Muscle of leg (tissue), 11 donors: ENCODE data around the gene COL4A2. TPM values are rescaled to one million over a fixed set of nuclear protein-coding genes. Genes with fewer than 3 reads are reported as not detected.

Source experiments
- DNase-seq: peaks from one replicate; pipeline ENCODE4 v3.0.0; 2013
- H3K27ac ChIP-seq: one replicate; pipeline ENCODE4 v1.5.1; 2013; ENCODE audit warnings: mild to moderate bottlenecking, low read length, control low read depth
- H3K27me3 ChIP-seq: one replicate; pipeline ENCODE4 v1.6.1; 2013; ENCODE audit warnings: low read length; ENCODE audit not compliant: control insufficient read depth, insufficient read depth
- H3K36me3 ChIP-seq: one replicate; pipeline ENCODE4 v1.6.1; 2013; ENCODE audit warnings: low read length; ENCODE audit not compliant: control insufficient read depth, insufficient read depth
- H3K4me1 ChIP-seq: one replicate; pipeline ENCODE4 v1.6.1; 2013; ENCODE audit warnings: low read length; ENCODE audit not compliant: control insufficient read depth, insufficient read depth
- H3K4me3 ChIP-seq: one replicate; pipeline ENCODE4 v1.5.1; 2013; ENCODE audit warnings: low read length, control low read depth
- H3K9me3 ChIP-seq: replicated peaks from 2 replicates; pipeline ENCODE4 v1.6.1; 2013; ENCODE audit warnings: low read depth, low read length; ENCODE audit not compliant: control insufficient read depth
- WGBS: methylation state at CpG from one replicate; pipeline ENCODE4 v1.1.5; 2013; ENCODE audit warnings: missing lambda C conversion rate; ENCODE audit not compliant: insufficient coverage; 5-methylcytosine and 5-hydroxymethylcytosine counted together
- polyA plus RNA-seq, 8 donors: library from polyadenylated mRNA; unstranded; fragments of 120-200 nt; gene quantifications; one replicate each; pipeline versions ENCODE4 v1.2.1 to v1.2.3, GENCODE V29; 2013; ENCODE audit warnings: inconsistent platforms in 1 of 8, low replicate concordance in 1 of 8; ENCODE audit not compliant: insufficient read length in 8 of 8, insufficient read depth in 1 of 8
- total RNA-seq: library from RNA; stranded (reverse); fragments of 120-200 nt; gene quantifications from one replicate; pipeline ENCODE4 v1.2.4, GENCODE V29; 2013

Gene COL4A2
- total and polyA plus RNA-seq, 9 donors: 429 to 712 (median 555) TPM

DNA sequence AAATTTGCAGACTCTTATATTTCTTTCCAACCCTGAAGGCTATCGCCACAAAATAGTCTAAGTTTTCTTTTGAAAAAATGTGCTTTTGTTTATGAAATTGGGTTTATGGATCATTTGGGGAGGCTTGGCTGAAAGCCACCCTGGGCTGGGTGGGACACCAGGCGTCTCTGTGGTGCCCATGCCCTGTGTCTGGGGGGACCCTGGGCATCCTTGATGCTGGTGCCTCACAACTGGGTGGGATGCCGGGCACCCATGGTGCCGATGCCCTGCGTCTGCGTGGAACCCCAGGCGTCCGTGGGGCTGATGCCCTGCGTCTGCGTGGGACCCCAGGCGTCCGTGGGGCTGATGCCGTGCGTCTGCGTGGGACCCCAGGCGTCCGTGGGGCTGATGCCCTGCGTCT lies 149.5 kb downstream of the COL4A2 start:
- 95% methylated on average over 17 of the region's 18 CpGs for WGBS
- peaks cover 57% of the 10 kb centered on the region for H3K36me3 ChIP-seq
- no peaks in the 10 kb centered on the region for H3K9me3 ChIP-seq
- peaks cover 2% of the 10 kb centered on the region for H3K4me1 ChIP-seq
- DNase-seq: no peak
- H3K27ac ChIP-seq: no peak overlapping the region
- no peak overlapping the region for H3K4me3 ChIP-seq
- H3K27me3 ChIP-seq: no peaks in the 10 kb centered on the region

GRCh38 chr13:110457361-110457760 lies 150.3 kb downstream of the COL4A2 start:
- H3K9me3 ChIP-seq: no peaks in the 10 kb centered on the region
- WGBS: 84% methylated on average over 5 of the region's 10 CpGs
- peaks cover 2% of the 10 kb centered on the region for H3K4me1 ChIP-seq
- DNase-seq: no peak
- H3K36me3 ChIP-seq: peaks cover 60% of the 10 kb centered on the region
- no peaks in the 10 kb centered on the region for H3K27me3 ChIP-seq
- H3K4me3 ChIP-seq: no peak overlapping the region
- no peak overlapping the region for H3K27ac ChIP-seq

DNA sequence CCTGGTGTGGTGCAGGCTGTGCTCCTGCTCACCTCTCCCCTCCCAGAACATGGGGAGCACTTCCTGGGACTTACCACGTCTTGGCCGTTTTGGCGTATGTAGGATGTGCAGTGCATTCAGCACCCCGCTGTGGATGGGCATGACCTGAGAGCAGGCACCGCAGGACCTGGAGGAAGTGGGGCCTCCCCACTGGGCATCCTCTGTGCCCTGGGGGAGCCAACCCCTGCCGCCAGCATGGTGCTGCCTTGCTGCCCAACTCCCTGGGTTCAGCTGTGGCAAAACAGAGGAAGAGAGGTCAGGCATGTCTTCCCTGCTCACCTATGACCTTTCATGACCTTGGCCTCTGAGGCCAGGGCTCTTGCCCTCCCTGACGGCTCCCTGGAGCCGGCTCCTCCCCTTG lies 150.9 kb downstream of the COL4A2 start:
- H3K36me3 ChIP-seq: peaks cover 63% of the 10 kb centered on the region
- 93% methylated on average over 8 of the region's 8 CpGs for WGBS
- no peak overlapping the region for H3K27ac ChIP-seq
- DNase-seq: no peak
- no peaks in the 10 kb centered on the region for H3K9me3 ChIP-seq
- H3K4me1 ChIP-seq: peaks cover 2% of the 10 kb centered on the region
- no peak overlapping the region for H3K4me3 ChIP-seq
- H3K27me3 ChIP-seq: no peaks in the 10 kb centered on the region

- Histone ChIP-seq H3K4me3 (no peak overlapping the region), H3K27ac (no peak overlapping the region), H3K4me1 (peaks cover 2% of the 10 kb centered on the region), H3K27me3 (no peaks in the 10 kb centered on the region), H3K9me3 (no peaks in the 10 kb centered on the region), H3K36me3 (peaks cover 70% of the 10 kb centered on the region)
- WGBS: 85% methylated on average over 19 of the region's 22 CpGs
- DNase-seq: no peak
Observed at GRCh38 chr13:110458594-110459365, 151.7 kb downstream of the COL4A2 start.

GRCh38 chr13:110462091-110462490 lies 155.0 kb downstream of the COL4A2 start:
- H3K36me3 ChIP-seq: peaks cover 81% of the 10 kb centered on the region
- no peak overlapping the region for H3K27ac ChIP-seq
- H3K9me3 ChIP-seq: no peaks in the 10 kb centered on the region
- no peak overlapping the region for H3K4me3 ChIP-seq
- WGBS: 94% methylated on average over 5 of the region's 15 CpGs
- DNase-seq: no peak
- H3K4me1 ChIP-seq: no peaks in the 10 kb centered on the region
- H3K27me3 ChIP-seq: no peaks in the 10 kb centered on the region

GRCh38 chr13:110463156-110463555 lies 156.1 kb downstream of the COL4A2 start:
- no peaks in the 10 kb centered on the region for H3K27me3 ChIP-seq
- WGBS: 87% methylated on average over 6 of the region's 8 CpGs
- no peak overlapping the region for H3K4me3 ChIP-seq
- no peaks in the 10 kb centered on the region for H3K4me1 ChIP-seq
- no peak overlapping the region for H3K27ac ChIP-seq
- DNase-seq: no peak
- H3K9me3 ChIP-seq: no peaks in the 10 kb centered on the region
- peaks cover 80% of the 10 kb centered on the region for H3K36me3 ChIP-seq

GRCh38 chr13:110463871-110464510 lies 156.9 kb downstream of the COL4A2 start:
- 90% methylated on average over 3 of the region's 6 CpGs for WGBS
- H3K9me3 ChIP-seq: no peaks in the 10 kb centered on the region
- no peak for DNase-seq
- no peaks in the 10 kb centered on the region for H3K4me1 ChIP-seq
- peaks cover 80% of the 10 kb centered on the region for H3K36me3 ChIP-seq
- no peak overlapping the region for H3K4me3 ChIP-seq
- H3K27me3 ChIP-seq: no peaks in the 10 kb centered on the region
- H3K27ac ChIP-seq: no peak overlapping the region

DNA sequence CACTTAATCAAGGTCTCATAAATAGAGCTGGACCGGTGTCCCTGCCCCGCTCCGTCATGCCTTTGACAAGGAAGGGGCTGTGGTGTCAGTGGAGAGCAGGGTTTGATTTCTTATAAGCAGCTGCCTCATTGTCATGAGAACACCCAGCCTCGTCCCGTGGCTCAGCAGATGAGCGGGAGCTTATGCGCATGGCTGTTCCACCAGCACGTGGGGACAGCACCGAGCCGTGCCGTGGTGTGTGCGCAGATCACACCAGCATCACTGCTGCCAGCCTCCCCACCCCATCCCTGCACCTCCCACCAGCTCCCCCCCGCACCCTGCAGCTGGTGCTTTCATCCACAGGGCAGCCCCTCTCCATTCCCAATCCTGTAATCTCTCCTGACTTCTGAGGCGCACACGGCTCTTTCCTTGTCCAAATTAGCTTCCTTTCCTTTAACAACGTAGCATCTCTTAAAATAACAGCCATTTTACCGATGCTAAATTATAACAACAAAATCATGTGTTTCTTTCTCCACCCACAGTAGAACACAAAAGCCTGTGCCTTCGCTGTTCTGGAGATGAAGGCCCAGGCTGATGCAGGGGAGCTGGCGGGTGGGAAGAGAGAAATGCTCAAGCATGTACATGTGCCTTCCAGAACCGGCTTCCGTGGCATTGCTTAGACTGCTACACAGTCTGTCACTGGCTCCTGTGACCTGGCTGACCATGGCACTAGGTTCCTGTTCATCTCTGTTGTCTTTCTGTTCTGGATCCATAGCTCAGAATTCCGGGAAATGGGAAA lies 157.7 kb downstream of the COL4A2 start:
- Histone ChIP-seq H3K9me3 (no peaks in the 10 kb centered on the region), H3K27me3 (no peaks in the 10 kb centered on the region), H3K4me3 (no peak overlapping the region), H3K36me3 (peaks cover 84% of the 10 kb centered on the region), H3K4me1 (no peaks in the 10 kb centered on the region), H3K27ac (no peak overlapping the region)
- WGBS: 82% methylated on average over 19 of the region's 22 CpGs
- no peak for DNase-seq

DNA sequence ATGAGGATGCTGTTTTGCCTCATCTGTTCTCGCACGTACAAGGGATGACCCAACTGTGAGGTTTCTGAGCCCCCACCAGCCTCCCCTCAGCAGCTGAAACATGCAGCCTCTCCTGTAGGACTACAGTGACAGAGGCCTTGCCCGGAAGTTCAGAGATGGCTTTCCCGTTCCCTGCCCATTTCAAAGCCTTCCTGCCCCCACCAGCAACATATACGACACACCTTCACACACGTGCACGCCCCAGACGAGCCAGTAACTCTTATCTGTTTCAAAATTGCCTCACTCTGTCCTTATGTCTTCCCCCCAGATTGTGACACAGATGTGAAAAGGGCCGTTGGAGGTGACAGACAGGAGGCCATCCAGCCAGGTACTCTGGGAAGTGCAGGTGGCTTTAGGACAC lies 158.6 kb downstream of the COL4A2 start:
- H3K4me1 ChIP-seq: no peaks in the 10 kb centered on the region
- 83% methylated on average over 9 of the region's 9 CpGs for WGBS
- no peak for DNase-seq
- no peak overlapping the region for H3K4me3 ChIP-seq
- peaks cover 85% of the 10 kb centered on the region for H3K36me3 ChIP-seq
- no peak overlapping the region for H3K27ac ChIP-seq
- H3K9me3 ChIP-seq: no peaks in the 10 kb centered on the region
- no peaks in the 10 kb centered on the region for H3K27me3 ChIP-seq

DNA sequence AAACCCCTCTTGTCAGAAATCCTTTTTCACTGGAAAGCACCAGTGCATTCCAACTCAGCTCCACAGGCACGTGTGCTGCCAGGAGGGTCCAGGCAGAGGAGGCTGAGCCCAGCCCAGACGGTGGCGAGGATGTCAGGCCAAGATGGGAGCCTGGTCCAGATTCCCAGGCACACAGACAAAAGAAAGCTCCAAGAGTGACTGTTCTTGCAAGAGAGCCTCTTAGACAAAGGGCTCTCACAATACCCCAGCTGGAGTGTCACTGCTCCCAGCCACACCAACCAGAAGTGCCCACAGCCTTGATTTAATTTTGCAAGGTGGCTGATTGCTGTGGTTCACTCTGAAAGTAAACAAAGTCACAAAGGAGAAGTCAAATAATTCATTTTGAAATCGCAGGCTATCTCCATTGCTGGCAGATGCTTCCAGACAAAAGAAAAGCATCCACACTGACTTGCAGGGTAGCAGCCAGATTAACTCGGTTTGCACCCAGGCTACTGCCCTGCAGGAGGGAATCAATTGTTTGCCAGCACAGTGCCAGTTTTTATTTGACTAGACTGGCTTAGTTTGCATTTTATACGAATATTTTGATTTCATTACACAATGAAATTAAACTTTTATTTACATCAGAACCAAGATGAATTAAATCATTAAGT lies 159.3 kb downstream of the COL4A2 start:
- H3K4me1 ChIP-seq: peaks cover 3% of the 10 kb centered on the region
- WGBS: 88% methylated on average over 4 of the region's 6 CpGs

More for the DNA sequence above, 159.3 kb downstream of the COL4A2 start:
- peaks cover 89% of the 10 kb centered on the region for H3K36me3 ChIP-seq
- no peak overlapping the region for H3K4me3 ChIP-seq
- no peak for DNase-seq
- H3K27ac ChIP-seq: no peak overlapping the region
- no peaks in the 10 kb centered on the region for H3K9me3 ChIP-seq
- no peaks in the 10 kb centered on the region for H3K27me3 ChIP-seq
